GM19351 (cell line): ENCODE data around the gene HTR3C.
"Not testable (repeated sequence)": the region's sequence is repeated elsewhere in the genome, so short reads cannot be mapped to it uniquely, and the experiment has no call there.

ENCODE experiments used
- ATAC-seq: cut with Tn5 transposase; IDR thresholded peaks from one replicate; pipeline ENCODE4 v1.9.1; 2021; ENCODE audit warnings: mild to moderate bottlenecking, moderate library complexity; ENCODE audit not compliant: unreplicated experiment

HTR3C gene

GRCh38 chr3:184030536-184030935, 22.3 kb upstream of the HTR3C start:
- no peak for ATAC-seq

GRCh38 chr3:184031187-184031792, 21.6 kb upstream of the HTR3C start, which contains the start of gene HTR3D:
Gene HTR3D (plus strand): TSS chr3:184031742. CDS start chr3:184031742, 0 bp downstream.
- ATAC-seq: no peak

GRCh38 chr3:184037816-184038215, 15.0 kb upstream of the HTR3C start:
- no peak for ATAC-seq

GRCh38 chr3:184038307-184038706, 14.5 kb upstream of the HTR3C start:
- ATAC-seq: not testable (repeated sequence)

- ATAC-seq: no peak
Observed at GRCh38 chr3:184039414-184039813, 13.4 kb upstream of the HTR3C start.

- no peak for ATAC-seq
Observed at GRCh38 chr3:184040010-184040409, 12.8 kb upstream of the HTR3C start.

GRCh38 chr3:184042617-184043016, 10.2 kb upstream of the HTR3C start:
- no peak for ATAC-seq

GRCh38 chr3:184045995-184046394, 6.9 kb upstream of the HTR3C start:
- ATAC-seq: no peak

- ATAC-seq: no peak
Observed at GRCh38 chr3:184050217-184050847, 2.5 kb upstream of the HTR3C start.

- ATAC-seq: no peak
Observed at GRCh38 chr3:184058029-184058428, 5.2 kb downstream of the HTR3C start.

- ATAC-seq: no peak
Observed at GRCh38 chr3:184059424-184059823, 6.6 kb downstream of the HTR3C start.

GRCh38 chr3:184062637-184063036, 9.8 kb downstream of the HTR3C start:
- no peak for ATAC-seq

GRCh38 chr3:184066211-184066610, 13.4 kb downstream of the HTR3C start:
- ATAC-seq: no peak

GRCh38 chr3:184067573-184068055, 14.8 kb downstream of the HTR3C start:
- no peak for ATAC-seq

GRCh38 chr3:184068344-184068743, 15.5 kb downstream of the HTR3C start:
- ATAC-seq: no peak

- ATAC-seq: not testable (repeated sequence)
Observed at GRCh38 chr3:184071142-184071541, 18.3 kb downstream of the HTR3C start.

GRCh38 chr3:184073621-184074020, 20.8 kb downstream of the HTR3C start:
- ATAC-seq: no peak

GRCh38 chr3:184075901-184076300, 23.1 kb downstream of the HTR3C start:
- no peak for ATAC-seq

- ATAC-seq: no peak
Observed at GRCh38 chr3:184077881-184078280, 25.0 kb downstream of the HTR3C start.

- no peak for ATAC-seq
Observed at GRCh38 chr3:184078851-184079250, 26.0 kb downstream of the HTR3C start.

GRCh38 chr3:184081116-184081830, 28.4 kb downstream of the HTR3C start:
- ATAC-seq: no peak

GRCh38 chr3:184082034-184082433, 29.2 kb downstream of the HTR3C start:
- ATAC-seq: no peak
